Ascending aorta (tissue), 2 donors: ENCODE measurements around the gene PDS5B. TPM values are rescaled to one million over a fixed set of nuclear protein-coding genes. Genes with fewer than 3 reads are reported as not detected.
"Not testable (repeated sequence)": the region's sequence is repeated elsewhere in the genome, so short reads cannot be mapped to it uniquely, and the experiment has no call there.

Experiments used
- DNase-seq, 2 donors: peaks; one replicate each; pipeline ENCODE4 v3.0.0-alpha.2; 2019; ENCODE audit warnings: low spot score in 2 of 2
- H3K27ac ChIP-seq, 2 donors: fragments of 200-600 bp; sonication (generic); one replicate each; pipeline ENCODE4 v1.5.1; 2016 to 2017; ENCODE audit warnings: mild to moderate bottlenecking in 1 of 2
- H3K27me3 ChIP-seq: fragments of 200-600 bp; sonication (generic); one replicate; pipeline ENCODE4 v1.5.1; 2017
- H3K36me3 ChIP-seq, 2 donors: fragments of 200-600 bp; sonication (generic); one replicate each; pipeline ENCODE4 v1.5.1; 2016
- H3K4me1 ChIP-seq, 2 donors: fragments of 200-600 bp; sonication (generic); one replicate each; pipeline ENCODE4 v1.5.1; 2016 to 2017; ENCODE audit warnings: mild to moderate bottlenecking in 1 of 2
- H3K4me3 ChIP-seq, 2 donors: fragments of 200-600 bp; sonication (generic); one replicate each; pipeline ENCODE4 v1.5.1; 2016 to 2017; ENCODE audit warnings: mild to moderate bottlenecking in 1 of 2
- H3K9me3 ChIP-seq, 2 donors: fragments of 200-600 bp; sonication (generic); one replicate each; pipeline ENCODE4 v1.5.1; 2016
- intact Hi-C: fragments of 100-400 bp; cut with DNase I; formaldehyde crosslinking; loops from one replicate; pipeline ENCODE4 v1.15.1; 2023
- total RNA-seq: library from RNA; depleted of rRNA; stranded (reverse); fragments of >200 nt; gene quantifications from one replicate; pipeline ENCODE4 v1.1.0, GENCODE V29; 2016
- TF ChIP-seq, protein P1 (sequence below), 3 experiments: fragments of 200-600 bp in 2 of 3; fragments of 450-650 bp in 1 of 3; sonication (generic) in 2 of 3; IDR thresholded peaks; one replicate each; pipeline ENCODE4 v1.5.1; 2016 to 2019; ENCODE audit warnings: antibody characterized with exemption in 3 of 3, mild to moderate bottlenecking in 1 of 3, moderate library complexity in 1 of 3

PDS5B gene
- total RNA-seq, 1 donor from 2014 or later = 31.0 TPM

DNA sequence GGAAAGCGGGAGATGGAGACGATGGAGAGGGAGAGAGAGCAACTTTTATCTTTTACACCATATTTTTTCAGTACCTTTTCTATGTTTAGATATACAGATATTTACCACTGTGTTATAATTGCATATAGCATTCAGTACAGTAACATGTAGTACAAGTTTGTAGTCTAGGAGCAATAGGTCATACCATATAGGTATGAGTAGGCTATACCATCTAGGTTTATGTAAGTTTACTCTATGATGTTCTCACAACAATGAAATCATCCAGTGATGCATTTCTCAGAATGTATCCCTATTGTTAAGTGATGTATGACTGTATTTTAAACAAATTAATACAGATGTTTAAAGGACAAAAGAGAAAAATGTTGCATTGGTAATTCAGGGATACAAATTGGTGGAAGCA, 136.1 kb downstream of the PDS5B start:
- intact Hi-C loops = no loop called here
- Histone ChIP-seq H3K27ac (no peak overlapping the region), H3K27me3 (no peaks in the 10 kb centered on the region), H3K36me3 (no peaks in the 10 kb centered on the region), H3K4me1 (no peaks in the 10 kb centered on the region), H3K4me3 (no peak overlapping the region), H3K9me3 (no peaks in the 10 kb centered on the region)
- TF ChIP-seq, protein P1, sequence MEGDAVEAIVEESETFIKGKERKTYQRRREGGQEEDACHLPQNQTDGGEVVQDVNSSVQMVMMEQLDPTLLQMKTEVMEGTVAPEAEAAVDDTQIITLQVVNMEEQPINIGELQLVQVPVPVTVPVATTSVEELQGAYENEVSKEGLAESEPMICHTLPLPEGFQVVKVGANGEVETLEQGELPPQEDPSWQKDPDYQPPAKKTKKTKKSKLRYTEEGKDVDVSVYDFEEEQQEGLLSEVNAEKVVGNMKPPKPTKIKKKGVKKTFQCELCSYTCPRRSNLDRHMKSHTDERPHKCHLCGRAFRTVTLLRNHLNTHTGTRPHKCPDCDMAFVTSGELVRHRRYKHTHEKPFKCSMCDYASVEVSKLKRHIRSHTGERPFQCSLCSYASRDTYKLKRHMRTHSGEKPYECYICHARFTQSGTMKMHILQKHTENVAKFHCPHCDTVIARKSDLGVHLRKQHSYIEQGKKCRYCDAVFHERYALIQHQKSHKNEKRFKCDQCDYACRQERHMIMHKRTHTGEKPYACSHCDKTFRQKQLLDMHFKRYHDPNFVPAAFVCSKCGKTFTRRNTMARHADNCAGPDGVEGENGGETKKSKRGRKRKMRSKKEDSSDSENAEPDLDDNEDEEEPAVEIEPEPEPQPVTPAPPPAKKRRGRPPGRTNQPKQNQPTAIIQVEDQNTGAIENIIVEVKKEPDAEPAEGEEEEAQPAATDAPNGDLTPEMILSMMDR (IDR thresholded peaks at IDR 0.05) = no peak
- DNase-seq = no peak

DNA sequence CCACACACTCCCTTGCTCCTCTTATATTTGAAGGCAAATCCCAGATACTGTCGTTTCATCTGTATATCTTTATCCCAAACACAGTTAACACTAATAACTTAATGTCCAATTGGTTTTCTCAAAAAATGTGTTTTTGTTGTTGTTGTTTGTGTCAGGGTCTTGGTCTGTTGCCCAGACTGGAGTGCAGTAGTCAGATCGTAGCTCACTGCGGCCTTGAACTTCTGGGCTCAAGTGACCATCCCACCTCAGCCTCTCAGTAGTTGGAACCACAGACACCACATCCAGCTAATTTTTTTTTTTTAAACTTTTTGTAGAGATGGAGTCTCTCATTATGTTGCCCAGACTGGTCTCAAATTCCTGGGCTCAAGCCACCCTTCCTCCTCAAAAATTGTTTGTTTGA, 137.7 kb downstream of the PDS5B start:
- Histone ChIP-seq H3K9me3 (no peaks in the 10 kb centered on the region), H3K27ac (no peak overlapping the region), H3K36me3 (peaks cover 0 to 5% of the 10 kb centered on the region in 2 donors), H3K27me3 (no peaks in the 10 kb centered on the region), H3K4me1 (no peaks in the 10 kb centered on the region), H3K4me3 (no peak overlapping the region)
- DNase-seq = no peak
- TF ChIP-seq, protein P1 (IDR thresholded peaks at IDR 0.05) = no peak
- intact Hi-C loops = no loop called here

DNA sequence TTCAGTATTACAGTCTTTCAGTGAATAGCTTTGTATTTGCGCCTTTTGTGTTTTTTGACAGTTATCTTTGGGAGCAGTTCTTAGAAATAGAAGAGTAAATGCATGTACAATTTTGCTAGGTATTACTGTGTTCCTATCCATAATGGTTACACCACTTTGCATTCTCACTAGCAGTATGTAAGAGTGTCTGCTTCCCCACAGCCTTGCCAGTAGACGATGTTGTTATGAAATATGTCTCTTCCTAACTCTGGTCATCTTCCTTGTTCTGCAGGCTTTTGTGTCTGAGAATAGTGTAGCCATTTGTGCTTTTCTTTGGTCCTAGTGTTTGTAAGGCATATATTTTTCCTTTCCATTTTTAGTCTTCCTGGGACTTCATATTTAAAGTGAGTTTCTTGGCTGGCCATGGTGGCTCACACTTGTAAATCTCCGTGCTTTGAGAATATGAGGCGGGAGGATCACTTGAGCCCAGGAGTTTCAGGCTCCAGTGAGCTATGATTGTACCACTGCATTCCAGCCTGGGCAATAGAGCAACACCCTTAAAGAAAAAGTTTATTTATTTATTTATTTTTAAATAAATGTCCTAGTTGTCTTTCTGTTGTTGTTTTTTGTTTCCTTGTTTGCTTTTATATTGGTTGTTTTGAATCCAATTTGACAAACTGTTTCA, 140.3 kb downstream of the PDS5B start:
- intact Hi-C loops = no loop called here

DNA sequence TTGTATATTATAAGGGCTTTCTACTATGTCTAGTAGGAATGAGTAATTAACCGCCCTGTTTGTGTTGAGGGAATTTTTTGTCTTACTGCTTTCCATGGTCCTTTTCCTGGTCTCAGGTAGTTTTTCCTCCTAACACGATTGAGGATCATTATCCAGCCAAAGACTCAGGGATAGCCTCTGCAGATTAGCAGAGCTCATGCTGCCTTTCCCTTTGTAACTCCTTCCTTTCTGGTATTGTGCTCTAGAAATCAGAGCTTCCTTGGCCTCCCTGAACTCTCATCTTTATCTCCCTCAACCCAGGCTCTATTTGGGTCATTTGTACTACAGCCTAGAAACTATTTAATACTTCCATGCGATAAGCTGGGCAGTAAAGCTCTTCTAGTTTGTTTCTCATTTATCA, 142.1 kb downstream of the PDS5B start:
- H3K36me3 ChIP-seq = peaks cover 0 to 5% of the 10 kb centered on the region in 2 donors
- no peaks in the 10 kb centered on the region for H3K27me3 ChIP-seq
- DNase-seq = no peak
- H3K9me3 ChIP-seq = peaks cover 0 to 6% of the 10 kb centered on the region in 2 donors
- intact Hi-C loops = no loop called here
- TF ChIP-seq, protein P1 (IDR thresholded peaks at IDR 0.05) = no peak
- H3K27ac ChIP-seq = no peak overlapping the region
- no peak overlapping the region for H3K4me3 ChIP-seq
- no peaks in the 10 kb centered on the region for H3K4me1 ChIP-seq

More for the DNA sequence above, 140.3 kb downstream of the PDS5B start:
- H3K9me3 ChIP-seq = peaks cover 0 to 6% of the 10 kb centered on the region in 2 donors
- no peak overlapping the region for H3K4me3 ChIP-seq
- DNase-seq = no peak
- no peak overlapping the region for H3K27ac ChIP-seq
- TF ChIP-seq, protein P1 (IDR thresholded peaks at IDR 0.05) = no peak
- H3K27me3 ChIP-seq = no peaks in the 10 kb centered on the region
- no peaks in the 10 kb centered on the region for H3K4me1 ChIP-seq
- H3K36me3 ChIP-seq = peaks cover 0 to 5% of the 10 kb centered on the region in 2 donors

DNA sequence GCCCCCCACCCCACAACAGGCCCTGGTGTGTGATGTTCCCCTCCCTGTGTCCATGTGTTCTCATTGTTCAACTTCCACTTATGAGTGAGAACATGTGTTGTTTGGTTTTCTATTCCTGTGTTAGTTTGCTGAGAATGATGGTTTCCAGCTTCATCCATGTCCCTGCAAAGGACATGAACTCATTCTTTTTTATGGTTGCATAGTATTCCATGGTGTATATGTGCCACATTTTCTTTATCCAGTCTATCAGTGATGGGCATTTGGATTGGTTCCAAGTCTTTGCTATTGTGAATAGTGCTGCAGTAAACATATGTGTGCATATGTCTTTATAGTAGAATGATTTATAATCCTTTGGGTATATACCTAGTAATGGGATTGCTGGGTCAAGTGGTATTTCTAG, 142.8 kb downstream of the PDS5B start:
- H3K4me3 ChIP-seq, H3K9me3 ChIP-seq, intact Hi-C loops, H3K4me1 ChIP-seq, DNase-seq, H3K36me3 ChIP-seq, H3K27ac ChIP-seq, H3K27me3 ChIP-seq: not testable (repeated sequence)

DNA sequence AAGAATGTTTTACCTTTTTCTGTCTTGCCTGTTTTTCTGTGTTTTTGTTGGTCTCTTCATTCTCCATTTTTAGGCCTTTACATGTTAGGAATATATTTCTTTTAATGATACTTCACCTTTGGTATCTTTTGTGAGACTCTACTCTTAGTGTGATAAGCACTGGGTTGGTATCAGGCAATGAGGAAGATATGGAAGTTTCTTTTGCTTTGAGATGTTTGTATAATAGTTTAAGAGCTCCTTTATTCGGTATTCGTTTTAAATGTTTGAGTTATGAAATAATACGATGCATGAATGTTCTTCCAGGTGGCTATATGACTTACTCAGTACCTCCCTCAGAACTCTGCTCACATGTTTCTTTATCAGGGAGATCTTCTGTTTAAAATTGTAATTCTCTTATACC, 144.8 kb downstream of the PDS5B start:
- intact Hi-C loops = no loop called here
- Histone ChIP-seq H3K27me3 (no peaks in the 10 kb centered on the region), H3K27ac (no peak overlapping the region), H3K9me3 (peaks cover 0 to 6% of the 10 kb centered on the region in 2 donors), H3K36me3 (peaks cover 0 to 5% of the 10 kb centered on the region in 2 donors), H3K4me3 (no peak overlapping the region), H3K4me1 (peaks cover 0 to 2% of the 10 kb centered on the region in 2 donors)
- DNase-seq = no peak
- TF ChIP-seq, protein P1 (IDR thresholded peaks at IDR 0.05) = no peak
